Liver (tissue), 9 donors: ENCODE results near the gene TSPOAP1. TPM values are rescaled to one million over a fixed set of nuclear protein-coding genes. Genes with fewer than 3 reads are reported as not detected.

ENCODE experiments used
- DNase-seq: peaks from one replicate; pipeline ENCODE4 v3.0.0-alpha.2; 2017; ENCODE audit warnings: low spot score
- H3K27ac ChIP-seq, 2 donors: one replicate each; pipeline ENCODE4 v1.7.0; 2013; ENCODE audit warnings: inconsistent platforms in 2 of 2, low read length in 2 of 2, control low read depth in 1 of 2, low read depth in 1 of 2, mild to moderate bottlenecking in 1 of 2
- H3K27me3 ChIP-seq, 4 donors: one replicate each; pipeline versions ENCODE4 v1.6.1 to v1.7.0; 2013; ENCODE audit warnings: low read length in 3 of 4, inconsistent platforms in 1 of 4, mild to moderate bottlenecking in 1 of 4, moderate library complexity in 1 of 4; ENCODE audit not compliant: control insufficient read depth in 4 of 4, insufficient read depth in 4 of 4
- H3K36me3 ChIP-seq, 4 donors: one replicate each; pipeline versions ENCODE4 v1.6.1 to v1.7.0; 2013; ENCODE audit warnings: low read length in 3 of 4, mild to moderate bottlenecking in 3 of 4, low read depth in 1 of 4, moderate library complexity in 1 of 4; ENCODE audit not compliant: control insufficient read depth in 4 of 4, insufficient read depth in 3 of 4
- H3K4me1 ChIP-seq, 4 donors: one replicate each; pipeline versions ENCODE4 v1.6.1 to v1.7.0; 2013; ENCODE audit warnings: low read length in 3 of 4, mild to moderate bottlenecking in 3 of 4, moderate library complexity in 1 of 4; ENCODE audit not compliant: control insufficient read depth in 4 of 4, insufficient read depth in 4 of 4
- H3K4me3 ChIP-seq, 3 donors: one replicate each; pipeline versions ENCODE4 v1.6.1 to v1.7.0; 2013; ENCODE audit warnings: low read length in 3 of 3, control low read depth in 1 of 3, low read depth in 1 of 3, mild to moderate bottlenecking in 1 of 3
- H3K9ac ChIP-seq, 2 donors: one replicate each; pipeline ENCODE4 v1.7.0; 2013; ENCODE audit warnings: low read length in 2 of 2, mild to moderate bottlenecking in 2 of 2, moderate library complexity in 2 of 2, control low read depth in 1 of 2, low read depth in 1 of 2
- H3K9me3 ChIP-seq, 4 donors: one replicate each; pipeline versions ENCODE4 v1.6.1 to v1.7.0; 2013; ENCODE audit warnings: low read length in 3 of 4; ENCODE audit not compliant: control insufficient read depth in 4 of 4
- EGR1 ChIP-seq, 2 donors: IDR thresholded peaks; 2 replicates each; pipeline ENCODE4 v1.6.1; 2016 to 2018; ENCODE audit warnings: antibody characterized with exemption in 2 of 2, low read depth in 2 of 2
- FOXA1 ChIP-seq: IDR thresholded peaks from 2 replicates; pipeline ENCODE4 v1.6.1; 2016; ENCODE audit warnings: antibody characterized with exemption
- FOXA2 ChIP-seq: IDR thresholded peaks from 2 replicates; pipeline ENCODE4 v1.6.1; 2016; ENCODE audit warnings: antibody characterized with exemption
- GABPA ChIP-seq, 2 donors: IDR thresholded peaks in 1 of 2; conservative IDR thresholded peaks in 1 of 2; 2 replicates each; pipeline ENCODE4 v1.6.1; 2016; ENCODE audit warnings: antibody characterized with exemption in 2 of 2, mild to moderate bottlenecking in 1 of 2, moderate library complexity in 1 of 2
- HNF4A ChIP-seq, 2 donors: conservative IDR thresholded peaks; 2 replicates each; pipeline ENCODE4 v1.6.1; 2016; ENCODE audit warnings: antibody characterized with exemption in 2 of 2, mild to moderate bottlenecking in 2 of 2
- HNF4G ChIP-seq: IDR thresholded peaks from 2 replicates; pipeline ENCODE4 v1.6.1; 2016; ENCODE audit warnings: antibody characterized with exemption
- JUND ChIP-seq, 2 donors: IDR thresholded peaks; 2 replicates each; pipeline ENCODE4 v1.6.1; 2016; ENCODE audit warnings: antibody characterized with exemption in 2 of 2
- NR2F2 ChIP-seq: IDR thresholded peaks from 2 replicates; pipeline ENCODE4 v1.6.1; 2016; ENCODE audit warnings: antibody characterized with exemption
- RAD21 ChIP-seq, 2 donors: IDR thresholded peaks; 2 replicates each; pipeline ENCODE4 v1.6.1; 2016; ENCODE audit warnings: antibody characterized with exemption in 2 of 2, mild to moderate bottlenecking in 2 of 2
- RXRA ChIP-seq, 2 donors: IDR thresholded peaks; 2 replicates each; pipeline ENCODE4 v1.6.1; 2017 to 2018; ENCODE audit warnings: antibody characterized with exemption in 2 of 2, mild to moderate bottlenecking in 1 of 2
- SP1 ChIP-seq: IDR thresholded peaks from 2 replicates; pipeline ENCODE4 v1.6.1; 2018; ENCODE audit warnings: antibody characterized with exemption, mild to moderate bottlenecking
- TAF1 ChIP-seq: conservative IDR thresholded peaks from 2 replicates; pipeline ENCODE4 v1.6.1; 2016; ENCODE audit warnings: antibody characterized with exemption, mild to moderate bottlenecking
- YY1 ChIP-seq: IDR thresholded peaks from 2 replicates; pipeline ENCODE4 v1.6.1; 2016; ENCODE audit warnings: antibody characterized with exemption, mild to moderate bottlenecking
- WGBS: extraction: QIAGEN DNeasy Blood & Tissue Kit; methylation state at CpG from one replicate; pipeline ENCODE4 v1.1.7; 2013; 5-methylcytosine and 5-hydroxymethylcytosine counted together
- polyA plus RNA-seq, 2 donors: library from polyadenylated mRNA; stranded (reverse) in 1 of 2; unstranded in 1 of 2; fragments of 200-250 nt in 1 of 2; fragments of >200 nt in 1 of 2; fragmentation: Nextera tagmentation in 1 of 2; extraction: Ambion mirVana in 1 of 2; gene quantifications; one replicate each; pipeline versions ENCODE4 v1.2.1 to v1.2.3, GENCODE V29; 2013 to 2015
- total RNA-seq, 2 donors: library from RNA; depleted of rRNA; stranded (reverse); fragments of >200 nt; gene quantifications; one replicate each; pipeline ENCODE4 v1.2.3, GENCODE V29; 2014
- TF ChIP-seq, protein P1 (sequence below): IDR thresholded peaks from 2 replicates; pipeline ENCODE4 v1.6.1; 2016; ENCODE audit warnings: antibody characterized with exemption
- TF ChIP-seq, protein P2 (sequence below): fragments of 150-350 bp; IDR thresholded peaks from 2 replicates; pipeline ENCODE4 v1.5.1; 2017; ENCODE audit warnings: improper control_type of control experiment, low read depth, low read length; ENCODE audit not compliant: missing input control
- TF ChIP-seq, protein P3 (sequence below): IDR thresholded peaks from 2 replicates; pipeline ENCODE4 v1.6.1; 2016; ENCODE audit warnings: antibody characterized with exemption, mild to moderate bottlenecking
- TF ChIP-seq, protein P4 (sequence below): IDR thresholded peaks from 2 replicates; pipeline ENCODE4 v1.6.1; 2016; ENCODE audit warnings: antibody characterized with exemption
- TF ChIP-seq, protein P5 (sequence below): IDR thresholded peaks from 2 replicates; pipeline ENCODE4 v1.6.1; 2016; ENCODE audit warnings: antibody characterized with exemption
- donor health status: healthy.
- donor health status: healthy.
- donor health status: healthy.
- donor health status: healthy.
- donor health status: healthy.

Gene TSPOAP1
- total and polyA plus RNA-seq, 4 donors, result 1.5 to 4.6 (median 2.6) TPM

DNA sequence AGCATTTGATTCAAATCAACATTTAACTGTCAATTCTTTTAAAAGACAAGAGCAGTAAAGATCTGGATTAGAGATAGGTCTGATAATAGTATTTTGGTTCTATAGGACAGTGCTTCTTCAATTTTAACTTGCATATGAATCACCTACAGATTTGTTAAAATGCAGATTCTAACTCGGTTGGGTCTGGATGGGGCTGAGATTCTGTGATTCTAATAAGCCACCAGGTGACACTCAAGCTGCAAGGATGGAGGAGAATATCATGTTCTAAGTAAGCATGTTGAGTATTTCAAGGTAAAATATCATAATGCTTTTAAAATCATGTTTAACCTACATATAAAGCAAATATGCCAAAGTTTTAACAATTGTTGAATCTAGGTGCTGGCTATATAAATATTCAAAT lies 15.8 kb downstream of the TSPOAP1 start:
- Histone ChIP-seq H3K27ac (no peak overlapping the region), H3K4me3 (no peak overlapping the region), H3K9ac (no peak overlapping the region), H3K27me3 (no peaks in the 10 kb centered on the region), H3K4me1 (no peaks in the 10 kb centered on the region), H3K9me3 (no peaks in the 10 kb centered on the region), H3K36me3 (no peaks in the 10 kb centered on the region)
- WGBS, result 74% methylated on average over 1 of the region's 1 CpG
- TF ChIP-seq, protein P1, sequence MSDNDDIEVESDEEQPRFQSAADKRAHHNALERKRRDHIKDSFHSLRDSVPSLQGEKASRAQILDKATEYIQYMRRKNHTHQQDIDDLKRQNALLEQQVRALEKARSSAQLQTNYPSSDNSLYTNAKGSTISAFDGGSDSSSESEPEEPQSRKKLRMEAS, result no peak
- no peak for TF ChIP-seq HNF4A (conservative IDR thresholded peaks at IDR 0.05)
- TF ChIP-seq, protein P2, sequence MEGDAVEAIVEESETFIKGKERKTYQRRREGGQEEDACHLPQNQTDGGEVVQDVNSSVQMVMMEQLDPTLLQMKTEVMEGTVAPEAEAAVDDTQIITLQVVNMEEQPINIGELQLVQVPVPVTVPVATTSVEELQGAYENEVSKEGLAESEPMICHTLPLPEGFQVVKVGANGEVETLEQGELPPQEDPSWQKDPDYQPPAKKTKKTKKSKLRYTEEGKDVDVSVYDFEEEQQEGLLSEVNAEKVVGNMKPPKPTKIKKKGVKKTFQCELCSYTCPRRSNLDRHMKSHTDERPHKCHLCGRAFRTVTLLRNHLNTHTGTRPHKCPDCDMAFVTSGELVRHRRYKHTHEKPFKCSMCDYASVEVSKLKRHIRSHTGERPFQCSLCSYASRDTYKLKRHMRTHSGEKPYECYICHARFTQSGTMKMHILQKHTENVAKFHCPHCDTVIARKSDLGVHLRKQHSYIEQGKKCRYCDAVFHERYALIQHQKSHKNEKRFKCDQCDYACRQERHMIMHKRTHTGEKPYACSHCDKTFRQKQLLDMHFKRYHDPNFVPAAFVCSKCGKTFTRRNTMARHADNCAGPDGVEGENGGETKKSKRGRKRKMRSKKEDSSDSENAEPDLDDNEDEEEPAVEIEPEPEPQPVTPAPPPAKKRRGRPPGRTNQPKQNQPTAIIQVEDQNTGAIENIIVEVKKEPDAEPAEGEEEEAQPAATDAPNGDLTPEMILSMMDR, result no peak
- no peak for TF ChIP-seq GABPA (IDR thresholded peaks at IDR 0.05 in 1 of 2, conservative IDR thresholded peaks at IDR 0.05 in 1 of 2)
- no peak for TF ChIP-seq RXRA (IDR thresholded peaks at IDR 0.05)
- TF ChIP-seq YY1, result no peak
- TF ChIP-seq, protein P3, sequence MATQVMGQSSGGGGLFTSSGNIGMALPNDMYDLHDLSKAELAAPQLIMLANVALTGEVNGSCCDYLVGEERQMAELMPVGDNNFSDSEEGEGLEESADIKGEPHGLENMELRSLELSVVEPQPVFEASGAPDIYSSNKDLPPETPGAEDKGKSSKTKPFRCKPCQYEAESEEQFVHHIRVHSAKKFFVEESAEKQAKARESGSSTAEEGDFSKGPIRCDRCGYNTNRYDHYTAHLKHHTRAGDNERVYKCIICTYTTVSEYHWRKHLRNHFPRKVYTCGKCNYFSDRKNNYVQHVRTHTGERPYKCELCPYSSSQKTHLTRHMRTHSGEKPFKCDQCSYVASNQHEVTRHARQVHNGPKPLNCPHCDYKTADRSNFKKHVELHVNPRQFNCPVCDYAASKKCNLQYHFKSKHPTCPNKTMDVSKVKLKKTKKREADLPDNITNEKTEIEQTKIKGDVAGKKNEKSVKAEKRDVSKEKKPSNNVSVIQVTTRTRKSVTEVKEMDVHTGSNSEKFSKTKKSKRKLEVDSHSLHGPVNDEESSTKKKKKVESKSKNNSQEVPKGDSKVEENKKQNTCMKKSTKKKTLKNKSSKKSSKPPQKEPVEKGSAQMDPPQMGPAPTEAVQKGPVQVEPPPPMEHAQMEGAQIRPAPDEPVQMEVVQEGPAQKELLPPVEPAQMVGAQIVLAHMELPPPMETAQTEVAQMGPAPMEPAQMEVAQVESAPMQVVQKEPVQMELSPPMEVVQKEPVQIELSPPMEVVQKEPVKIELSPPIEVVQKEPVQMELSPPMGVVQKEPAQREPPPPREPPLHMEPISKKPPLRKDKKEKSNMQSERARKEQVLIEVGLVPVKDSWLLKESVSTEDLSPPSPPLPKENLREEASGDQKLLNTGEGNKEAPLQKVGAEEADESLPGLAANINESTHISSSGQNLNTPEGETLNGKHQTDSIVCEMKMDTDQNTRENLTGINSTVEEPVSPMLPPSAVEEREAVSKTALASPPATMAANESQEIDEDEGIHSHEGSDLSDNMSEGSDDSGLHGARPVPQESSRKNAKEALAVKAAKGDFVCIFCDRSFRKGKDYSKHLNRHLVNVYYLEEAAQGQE, result no peak
- TF ChIP-seq, protein P4, sequence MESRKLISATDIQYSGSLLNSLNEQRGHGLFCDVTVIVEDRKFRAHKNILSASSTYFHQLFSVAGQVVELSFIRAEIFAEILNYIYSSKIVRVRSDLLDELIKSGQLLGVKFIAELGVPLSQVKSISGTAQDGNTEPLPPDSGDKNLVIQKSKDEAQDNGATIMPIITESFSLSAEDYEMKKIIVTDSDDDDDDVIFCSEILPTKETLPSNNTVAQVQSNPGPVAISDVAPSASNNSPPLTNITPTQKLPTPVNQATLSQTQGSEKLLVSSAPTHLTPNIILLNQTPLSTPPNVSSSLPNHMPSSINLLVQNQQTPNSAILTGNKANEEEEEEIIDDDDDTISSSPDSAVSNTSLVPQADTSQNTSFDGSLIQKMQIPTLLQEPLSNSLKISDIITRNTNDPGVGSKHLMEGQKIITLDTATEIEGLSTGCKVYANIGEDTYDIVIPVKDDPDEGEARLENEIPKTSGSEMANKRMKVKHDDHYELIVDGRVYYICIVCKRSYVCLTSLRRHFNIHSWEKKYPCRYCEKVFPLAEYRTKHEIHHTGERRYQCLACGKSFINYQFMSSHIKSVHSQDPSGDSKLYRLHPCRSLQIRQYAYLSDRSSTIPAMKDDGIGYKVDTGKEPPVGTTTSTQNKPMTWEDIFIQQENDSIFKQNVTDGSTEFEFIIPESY, result no peak
- no peak for TF ChIP-seq RAD21 (IDR thresholded peaks at IDR 0.05)
- no peak for TF ChIP-seq FOXA1
- no peak for TF ChIP-seq FOXA2
- TF ChIP-seq EGR1 (IDR thresholded peaks at IDR 0.05; ENCODE audit: low read depth in 2 of 2), result no peak
- TF ChIP-seq TAF1, result no peak
- TF ChIP-seq NR2F2, result no peak
- no peak for TF ChIP-seq SP1
- TF ChIP-seq, protein P5, sequence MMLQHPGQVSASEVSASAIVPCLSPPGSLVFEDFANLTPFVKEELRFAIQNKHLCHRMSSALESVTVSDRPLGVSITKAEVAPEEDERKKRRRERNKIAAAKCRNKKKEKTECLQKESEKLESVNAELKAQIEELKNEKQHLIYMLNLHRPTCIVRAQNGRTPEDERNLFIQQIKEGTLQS, result no peak
- TF ChIP-seq JUND (IDR thresholded peaks at IDR 0.05), result no peak
- TF ChIP-seq HNF4G, result no peak
- DNase-seq, result no peak
